HEK293 (cell line): ENCODE results near the gene BMP6.

ENCODE experiments used
- CTCF ChIA-PET: fragments of 350-600 bp; formaldehyde crosslinking; extraction: SDS; loops from one replicate; lab custom pipeline; 2021; ENCODE audit warnings: antibody characterized with exemption; lab: Yijun Ruan, JAX
- POLR2A ChIA-PET: fragments of 300-600 bp; formaldehyde crosslinking; extraction: SDS; loops from one replicate; lab custom pipeline; 2020; ENCODE audit warnings: antibody characterized with exemption, inconsistent platforms; lab: Yijun Ruan, JAX
- H3K27ac ChIP-seq: fragments of 200-500 bp; sonication (Bioruptor generic); 2 replicates; pipeline ENCODE4 v1.5.1; 2014; ENCODE audit warnings: low read depth, low read length, control low read depth, inconsistent platforms; ENCODE audit errors: extremely low read depth
- H3K36me3 ChIP-seq, 2 experiments: fragments of 200-500 bp in 1 of 2; sonication (Bioruptor generic) in 1 of 2; 1 replicate in 1 of 2; 2 replicates in 1 of 2; pipeline ENCODE4 v1.5.1; 2014 to 2017; ENCODE audit warnings: inconsistent platforms in 2 of 2, low read length in 2 of 2; ENCODE audit not compliant: control insufficient read depth in 2 of 2, insufficient read depth in 1 of 2
- H3K4me1 ChIP-seq: fragments of 200-500 bp; sonication (Bioruptor generic); 2 replicates; pipeline ENCODE4 v1.5.1; 2014; ENCODE audit warnings: mild to moderate bottlenecking, low read length, inconsistent platforms; ENCODE audit not compliant: control insufficient read depth, insufficient read depth
- H3K4me3 ChIP-seq: 2 replicates; pipeline ENCODE4 v1.5.1; 2011; ENCODE audit warnings: low read depth, mild to moderate bottlenecking, control low read depth, low read length, moderate library complexity
- H3K9me3 ChIP-seq: fragments of 200-500 bp; sonication (Bioruptor generic); 2 replicates; pipeline ENCODE4 v1.5.1; 2014; ENCODE audit warnings: low read depth, low read length, inconsistent platforms; ENCODE audit not compliant: control insufficient read depth, insufficient read depth
- GLI2 ChIP-seq: fragments of 450-650 bp; formaldehyde crosslinking; IDR thresholded peaks from 2 replicates; pipeline ENCODE4; 2017; ENCODE audit warnings: missing biosample characterization, missing genetic modification characterization, low read depth, borderline replicate concordance
- GLIS1 ChIP-seq: fragments of 450-650 bp; formaldehyde crosslinking; IDR thresholded peaks from 2 replicates; pipeline ENCODE4 v1.5.1; 2016; ENCODE audit warnings: missing biosample characterization, missing genetic modification characterization
- KLF17 ChIP-seq: fragments of 450-650 bp; formaldehyde crosslinking; IDR thresholded peaks from 2 replicates; pipeline ENCODE4 v1.5.1; 2016; ENCODE audit warnings: missing biosample characterization, missing genetic modification characterization
- PBX3 ChIP-seq: sonication (generic); formaldehyde crosslinking; IDR thresholded peaks from 2 replicates; pipeline ENCODE4 v1.8.1; 2022; ENCODE audit warnings: mild to moderate bottlenecking, moderate library complexity, missing genetic modification reagents
- SCRT1 ChIP-seq: fragments of 450-650 bp; formaldehyde crosslinking; IDR thresholded peaks from 2 replicates; pipeline ENCODE4 v1.5.1; 2016; ENCODE audit warnings: missing biosample characterization, missing genetic modification characterization, borderline replicate concordance
- TRIM28 ChIP-seq: IDR thresholded peaks from 2 replicates; pipeline ENCODE4 v1.6.1; 2011; ENCODE audit warnings: low read length, control low read depth, borderline replicate concordance
- TSHZ1 ChIP-seq: fragments of 450-650 bp; formaldehyde crosslinking; IDR thresholded peaks from 2 replicates; pipeline ENCODE4 v1.5.1; 2016; ENCODE audit warnings: missing biosample characterization, missing genetic modification characterization, borderline replicate concordance
- WT1 ChIP-seq: fragments of 450-650 bp; formaldehyde crosslinking; IDR thresholded peaks from 2 replicates; pipeline ENCODE4 v1.5.1; 2016; ENCODE audit warnings: missing biosample characterization, missing genetic modification characterization
- ZBTB20 ChIP-seq: fragments of 450-650 bp; formaldehyde crosslinking; IDR thresholded peaks from 2 replicates; pipeline ENCODE4 v1.5.1; 2016; ENCODE audit warnings: missing biosample characterization, missing genetic modification characterization
- ZBTB48 ChIP-seq: fragments of 450-650 bp; formaldehyde crosslinking; IDR thresholded peaks from 2 replicates; pipeline ENCODE4 v1.5.1; 2016; ENCODE audit warnings: missing biosample characterization, missing genetic modification characterization
- ZBTB49 ChIP-seq: fragments of 450-650 bp; formaldehyde crosslinking; IDR thresholded peaks from 2 replicates; pipeline ENCODE4 v1.5.1; 2016; ENCODE audit warnings: missing biosample characterization, missing genetic modification characterization, low read depth
- ZIC2 ChIP-seq: fragments of 450-650 bp; formaldehyde crosslinking; IDR thresholded peaks from 2 replicates; pipeline ENCODE4 v1.5.1; 2016; ENCODE audit warnings: missing biosample characterization, missing genetic modification characterization
- ZNF19 ChIP-seq: fragments of 450-650 bp; formaldehyde crosslinking; IDR thresholded peaks from 2 replicates; pipeline ENCODE4; 2016; ENCODE audit warnings: missing biosample characterization, missing genetic modification characterization, low read depth
- ZNF202 ChIP-seq: fragments of 450-650 bp; formaldehyde crosslinking; IDR thresholded peaks from 2 replicates; pipeline ENCODE4 v1.5.1; 2016; ENCODE audit warnings: missing biosample characterization, missing genetic modification characterization, borderline replicate concordance
- ZNF302 ChIP-seq: fragments of 450-650 bp; formaldehyde crosslinking; IDR thresholded peaks from 2 replicates; pipeline ENCODE4 v1.5.1; 2016; ENCODE audit warnings: missing biosample characterization, missing genetic modification characterization, low read depth
- ZNF341 ChIP-seq: fragments of 450-650 bp; formaldehyde crosslinking; IDR thresholded peaks from 2 replicates; pipeline ENCODE4; 2016; ENCODE audit warnings: low read depth, missing biosample characterization, missing genetic modification characterization
- ZNF426 ChIP-seq: fragments of 450-650 bp; formaldehyde crosslinking; IDR thresholded peaks from 2 replicates; pipeline ENCODE4 v1.5.1; 2017; ENCODE audit warnings: missing biosample characterization, missing genetic modification characterization, mild to moderate bottlenecking, inconsistent platforms, moderate library complexity
- ZNF501 ChIP-seq: fragments of 450-650 bp; formaldehyde crosslinking; IDR thresholded peaks from 2 replicates; pipeline ENCODE4 v1.5.1; 2016; ENCODE audit warnings: missing biosample characterization, missing genetic modification characterization
- ZNF561 ChIP-seq: fragments of 450-650 bp; IDR thresholded peaks from 2 replicates; pipeline ENCODE4 v1.5.1; 2018; ENCODE audit warnings: missing biosample characterization, missing genetic modification characterization, borderline replicate concordance
- ZNF600 ChIP-seq: fragments of 450-650 bp; formaldehyde crosslinking; IDR thresholded peaks from 2 replicates; pipeline ENCODE4 v1.5.1; 2016; ENCODE audit warnings: missing biosample characterization, missing genetic modification characterization
- ZNF621 ChIP-seq: fragments of 450-650 bp; formaldehyde crosslinking; IDR thresholded peaks from 2 replicates; pipeline ENCODE4 v1.5.1; 2017; ENCODE audit warnings: missing biosample characterization, missing genetic modification characterization
- ZNF747 ChIP-seq: fragments of 450-650 bp; formaldehyde crosslinking; IDR thresholded peaks from 2 replicates; pipeline ENCODE4 v1.5.1; 2016; ENCODE audit warnings: missing biosample characterization, missing genetic modification characterization
- ZNF785 ChIP-seq: fragments of 450-650 bp; formaldehyde crosslinking; IDR thresholded peaks from 2 replicates; pipeline ENCODE4 v1.5.1; 2016; ENCODE audit warnings: missing biosample characterization, missing genetic modification characterization

Gene BMP6

GRCh38 chr6:7745942-7746341 is 20.0 kb downstream of the BMP6 start (continued):
- TF ChIP-seq ZNF785 (tag by site-specific recombination): no peak
- TF ChIP-seq, all 188 proteins: peak for 0

GRCh38 chr6:7747016-7747415 is 21.1 kb downstream of the BMP6 start:
- ChIA-PET POLR2A (no interaction called here), CTCF (interaction anchor here (0.6 to 1.6 kb wide), 4 partner anchors 24 to 260 kb away, joined by 3 to 7 read pairs (median 4); no protein-coding TSS in a partner anchor)
- Histone ChIP-seq H3K4me3 (no peak overlapping the region), H3K4me1 (peaks cover 6% of the 10 kb centered on the region), H3K9me3 (no peaks in the 10 kb centered on the region), H3K36me3 (no peaks in the 10 kb centered on the region), H3K27ac (no peak overlapping the region)
- TF ChIP-seq ZNF19 (tag by site-specific recombination) (no peak), ZBTB48 (tag by site-specific recombination) (no peak), ZNF747 (tag by site-specific recombination) (no peak)

GRCh38 chr6:7747433-7747832 is 21.5 kb downstream of the BMP6 start:
- CTCF ChIA-PET: interaction anchor here (0.6 to 1.6 kb wide), 3 partner anchors 24 to 238 kb away, joined by 3 to 7 read pairs (median 3); no protein-coding TSS in a partner anchor
- POLR2A ChIA-PET: no interaction called here
- Histone ChIP-seq H3K4me1 (peaks cover 2% of the 10 kb centered on the region), H3K4me3 (no peak overlapping the region), H3K36me3 (no peaks in the 10 kb centered on the region), H3K27ac (no peak overlapping the region), H3K9me3 (no peaks in the 10 kb centered on the region)
- TF ChIP-seq KLF17 (tag by site-specific recombination) (no peak), ZIC2 (tag by site-specific recombination) (no peak), ZNF561 (tag by site-specific recombination) (no peak), ZNF426 (tag by site-specific recombination) (no peak), GLI2 (tag by site-specific recombination) (no peak), ZBTB49 (tag by site-specific recombination) (no peak), ZNF302 (tag by site-specific recombination) (no peak), ZNF600 (tag by site-specific recombination) (no peak), PBX3 (CRISPR knock-in tag) (no peak), ZNF621 (tag by site-specific recombination) (no peak), ZNF501 (tag by site-specific recombination) (no peak), TSHZ1 (tag by site-specific recombination) (no peak), WT1 (tag by site-specific recombination) (no peak), ZNF341 (tag by site-specific recombination) (no peak), ZNF202 (tag by site-specific recombination) (no peak), SCRT1 (tag by site-specific recombination) (no peak), ZBTB20 (tag by site-specific recombination) (no peak), TRIM28 (no peak), GLIS1 (tag by site-specific recombination) (no peak)
